ENCODE data around the gene KCTD17.
"Not testable (repeated sequence)": the region's sequence is repeated elsewhere in the genome, so short reads cannot be mapped to it uniquely, and the experiment has no call there.

The KCTD17 gene

GRCh38 chr22:37061611-37062375 is 10.3 kb downstream of the KCTD17 start:
- ATAC-seq (no peak), DNase-seq (no peak)

GRCh38 chr22:37062376-37062675 is 10.8 kb downstream of the KCTD17 start:
- ATAC-seq = no peak
- no peak for DNase-seq

GRCh38 chr22:37062702-37063381 is 11.3 kb downstream of the KCTD17 start:
- DNase-seq = no peak
- ATAC-seq = no peak

- no peak for ATAC-seq
Observed at GRCh38 chr22:37063431-37064420, 12.2 kb downstream of the KCTD17 start.

GRCh38 chr22:37064553-37064952 is 13.0 kb downstream of the KCTD17 start:
- ATAC-seq (no peak), DNase-seq (no peak)

More at GRCh38 chr22:37063431-37064420, 12.2 kb downstream of the KCTD17 start:
- no peak for DNase-seq

- ATAC-seq (no peak), DNase-seq (no peak)
Observed at GRCh38 chr22:37065180-37065579, 13.6 kb downstream of the KCTD17 start.

- DNase-seq (no peak), ATAC-seq (no peak)
Observed at GRCh38 chr22:37065961-37066360, 14.4 kb downstream of the KCTD17 start.

GRCh38 chr22:37067428-37067827 is 15.9 kb downstream of the KCTD17 start:
- DNase-seq (no peak), ATAC-seq (no peak)

GRCh38 chr22:37068859-37069258 is 17.3 kb downstream of the KCTD17 start:
- ATAC-seq = peak; percentile 20
- no peak for DNase-seq

- DNase-seq = no peak
- ATAC-seq = no peak
Observed at GRCh38 chr22:37069319-37069718, 17.8 kb downstream of the KCTD17 start.

- ATAC-seq = no peak
Observed at GRCh38 chr22:37069719-37070118, 18.2 kb downstream of the KCTD17 start.

GRCh38 chr22:37070334-37070733 is 18.8 kb downstream of the KCTD17 start:
- DNase-seq (no peak), ATAC-seq (no peak)

More at GRCh38 chr22:37069719-37070118, 18.2 kb downstream of the KCTD17 start:
- no peak for DNase-seq

- ATAC-seq = no peak
- DNase-seq = no peak
Observed at GRCh38 chr22:37070744-37071143, 19.2 kb downstream of the KCTD17 start.

- DNase-seq, ATAC-seq: not testable (repeated sequence)
Observed at GRCh38 chr22:37071850-37072592, 20.5 kb downstream of the KCTD17 start.

GRCh38 chr22:37072673-37073072 is 21.1 kb downstream of the KCTD17 start:
- no peak for ATAC-seq
- no peak for DNase-seq

GRCh38 chr22:37074537-37074936 is 23.0 kb downstream of the KCTD17 start:
- no peak for ATAC-seq
- no peak for DNase-seq

- no peak for ATAC-seq
Observed at GRCh38 chr22:37075046-37075445, 23.5 kb downstream of the KCTD17 start.

GRCh38 chr22:37075822-37076433 is 24.4 kb downstream of the KCTD17 start:
- DNase-seq (no peak), ATAC-seq (no peak)

More at GRCh38 chr22:37075046-37075445, 23.5 kb downstream of the KCTD17 start:
- no peak for DNase-seq

GRCh38 chr22:37077802-37078448 is 26.4 kb downstream of the KCTD17 start:
- peak; percentile 36 for ATAC-seq
- DNase-seq = peak; percentile 94

- ATAC-seq = no peak
- DNase-seq = no peak
Observed at GRCh38 chr22:37079158-37079557, 27.6 kb downstream of the KCTD17 start.

- DNase-seq (peak; percentile 80), ATAC-seq (peak; percentile 58)
Observed at GRCh38 chr22:37079668-37080171, 28.2 kb downstream of the KCTD17 start.

Data from stimulated activated naive CD8-positive, alpha-beta T cell treated with anti-CD3 and anti-CD28 coated beads, Interleukin-15, Interleukin-2, amounts not matched to agents 100 U/mL and 50 U/mL, for 24 hours (primary cell).